Measurements from ENCODE around the gene RMND5A.

DNA sequence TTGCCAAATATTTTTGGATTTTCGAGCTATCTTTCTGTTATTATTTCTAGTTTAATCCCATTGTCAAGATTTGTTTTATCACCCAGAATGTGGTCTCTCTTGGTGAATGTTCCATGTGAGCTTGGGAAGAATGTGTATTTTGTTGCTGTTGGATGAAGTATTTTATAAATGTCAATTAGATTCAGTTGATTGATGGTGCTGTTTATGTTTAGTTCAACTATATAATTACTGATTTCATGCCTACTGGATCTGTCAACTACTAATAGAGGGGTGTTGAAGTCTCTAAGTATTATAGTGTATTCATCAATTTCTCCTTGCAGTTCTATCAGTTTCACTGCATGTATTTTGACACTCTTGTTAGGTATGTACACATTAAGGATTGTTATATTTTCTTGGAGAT lies 34.7 kb upstream of the RMND5A start:
- no peak for TF ChIP-seq POLR2A (IDR thresholded peaks at IDR 0.05; ENCODE audit: low read length)
- no peak for TF ChIP-seq GATA1 (IDR thresholded peaks at IDR 0.05; ENCODE audit: low read depth, low read length)

Measured in erythroblast (primary cell).